IMR-90 (cell line): ENCODE data around the gene CARD18. TPM values are rescaled to one million over a fixed set of nuclear protein-coding genes. Genes with fewer than 3 reads are reported as not detected.

Source experiments
- ATAC-seq: fragments of 200-7000 bp; cut with Tn5 transposase; 2 replicates; pipeline ENCODE4 v1.9.1; 2020; ENCODE audit warnings: low read depth, mild to moderate bottlenecking, moderate library complexity
- BruUV-seq: library from RNA; stranded (reverse); fragments of 400-500 nt; replicated peaks from 2 replicates; lab custom pipeline; 2021; lab: Mats Ljungman, UMichigan
- CTCF ChIA-PET: fragments of 300-600 bp; formaldehyde crosslinking; extraction: SDS; loops from one replicate; lab custom pipeline; 2021; ENCODE audit warnings: antibody characterized with exemption; lab: Yijun Ruan, JAX
- POLR2A ChIA-PET: fragments of 300-600 bp; sonication (Branson Sonifier 250); formaldehyde crosslinking; loops from one replicate; lab custom pipeline; 2022; ENCODE audit warnings: antibody characterized with exemption; ENCODE audit not compliant: unreplicated experiment; lab: Charles Lee
- DNase-seq: peaks from one replicate; pipeline ENCODE4 v3.0.0; 2013
- H2AFZ ChIP-seq: replicated peaks from 2 replicates; pipeline ENCODE3; 2013; ENCODE audit warnings: low read length, mild to moderate bottlenecking; ENCODE audit not compliant: poor library complexity
- H2AK5ac ChIP-seq: 2 replicates; pipeline ENCODE4 v1.6.1; 2013; ENCODE audit warnings: low read depth, low read length, inconsistent platforms
- H2AK9ac ChIP-seq: replicated peaks from 2 replicates; pipeline ENCODE3; 2013; ENCODE audit warnings: mild to moderate bottlenecking, low read depth, low read length, moderate library complexity; ENCODE audit not compliant: poor library complexity
- H2BK120ac ChIP-seq: 2 replicates; pipeline ENCODE4 v1.6.1; 2013; ENCODE audit warnings: low read depth, low read length, inconsistent platforms
- H2BK15ac ChIP-seq: 3 replicates; pipeline ENCODE4 v1.6.1; 2013; ENCODE audit warnings: low read depth, low read length, inconsistent platforms
- H2BK20ac ChIP-seq: 2 replicates; pipeline ENCODE4 v1.6.1; 2013; ENCODE audit warnings: low read depth, mild to moderate bottlenecking, inconsistent platforms, low read length, moderate library complexity
- H2BK5ac ChIP-seq: 2 replicates; pipeline ENCODE4 v1.6.1; 2013; ENCODE audit warnings: mild to moderate bottlenecking, low read depth, low read length, inconsistent platforms; ENCODE audit not compliant: poor library complexity, severe bottlenecking
- H3K14ac ChIP-seq: replicated peaks from 2 replicates; pipeline ENCODE4 v1.6.1; 2013; ENCODE audit warnings: low read depth, low read length, inconsistent platforms
- H3K18ac ChIP-seq: 2 replicates; pipeline ENCODE4 v1.6.1; 2013; ENCODE audit warnings: low read depth, low read length, control low read depth
- H3K23ac ChIP-seq: 2 replicates; pipeline ENCODE4 v1.6.1; 2013; ENCODE audit warnings: low read depth, low read length, inconsistent platforms
- H3K27ac ChIP-seq: 2 replicates; pipeline ENCODE4 v1.5.1; 2013; ENCODE audit warnings: mild to moderate bottlenecking, control low read depth, low read length; ENCODE audit not compliant: insufficient read depth
- H3K27me3 ChIP-seq: 2 replicates; pipeline ENCODE4 v1.6.1; 2013; ENCODE audit warnings: low read length; ENCODE audit not compliant: control insufficient read depth, insufficient read depth
- H3K36me3 ChIP-seq: 2 replicates; pipeline ENCODE4 v1.6.1; 2013; ENCODE audit warnings: low read length, mixed read lengths; ENCODE audit not compliant: control insufficient read depth, insufficient read depth
- H3K4ac ChIP-seq: 2 replicates; pipeline ENCODE4 v1.6.1; 2013; ENCODE audit warnings: low read depth, low read length, inconsistent platforms
- H3K4me1 ChIP-seq: 2 replicates; pipeline ENCODE4 v1.6.1; 2013; ENCODE audit warnings: low read length, mixed read lengths; ENCODE audit not compliant: control insufficient read depth, insufficient read depth
- H3K4me2 ChIP-seq: 2 replicates; pipeline ENCODE4 v1.6.1; 2013; ENCODE audit warnings: low read depth, mild to moderate bottlenecking, control low read depth, low read length, moderate library complexity
- H3K4me3 ChIP-seq: 2 replicates; pipeline ENCODE4 v1.5.1; 2013; ENCODE audit warnings: low read depth, mild to moderate bottlenecking, control low read depth, low read length, moderate library complexity; ENCODE audit not compliant: insufficient read depth
- H3K56ac ChIP-seq: 2 replicates; pipeline ENCODE4 v1.6.1; 2013; ENCODE audit warnings: low read length, inconsistent platforms; ENCODE audit not compliant: insufficient read depth; ENCODE audit errors: extremely low read depth
- H3K79me1 ChIP-seq, 2 experiments: 2 replicates each; pipeline ENCODE4 v1.6.1; 2013; ENCODE audit warnings: low read length in 2 of 2, inconsistent platforms in 1 of 2, low read depth in 1 of 2
- H3K9ac ChIP-seq: 2 replicates; pipeline ENCODE4 v1.6.1; 2013; ENCODE audit warnings: low read depth, low read length, control low read depth
- H3K9me1 ChIP-seq: 2 replicates; pipeline ENCODE4 v1.6.1; 2013; ENCODE audit warnings: low read length, inconsistent platforms; ENCODE audit not compliant: insufficient read depth
- H3K9me3 ChIP-seq: 2 replicates; pipeline ENCODE4 v1.6.1; 2013; ENCODE audit warnings: low read length; ENCODE audit not compliant: control insufficient read depth, insufficient read depth
- H4K20me1 ChIP-seq: 2 replicates; pipeline ENCODE4 v1.6.1; 2013; ENCODE audit warnings: low read length, inconsistent platforms; ENCODE audit not compliant: insufficient read depth
- H4K5ac ChIP-seq: 2 replicates; pipeline ENCODE4 v1.6.1; 2013; ENCODE audit warnings: mild to moderate bottlenecking, low read depth, low read length, control low read depth
- H4K8ac ChIP-seq, 2 experiments: 2 replicates each; pipeline ENCODE4 v1.6.1; 2013; ENCODE audit warnings: low read depth in 2 of 2, low read length in 2 of 2, control low read depth in 1 of 2, inconsistent platforms in 1 of 2
- H4K91ac ChIP-seq: 2 replicates; pipeline ENCODE4 v1.6.1; 2013; ENCODE audit warnings: low read depth, low read length, inconsistent platforms; ENCODE audit not compliant: insufficient read depth
- BHLHE40 ChIP-seq: fragments of 150-350 bp; IDR thresholded peaks from 2 replicates; pipeline ENCODE4 v1.6.1; 2016; ENCODE audit warnings: mild to moderate bottlenecking, low read depth, low read length
- CEBPB ChIP-seq: IDR thresholded peaks from 2 replicates; pipeline ENCODE4 v1.6.1; 2012; ENCODE audit warnings: low read depth, low read length, improper control_type of control experiment
- CHD1 ChIP-seq: IDR thresholded peaks from 2 replicates; pipeline ENCODE4 v1.6.1; 2012; ENCODE audit warnings: low read depth, low read length, improper control_type of control experiment
- CTCF ChIP-seq: conservative IDR thresholded peaks from 2 replicates; pipeline ENCODE4 v1.5.1; 2012; ENCODE audit warnings: mild to moderate bottlenecking, low read depth, low read length, improper control_type of control experiment
- ELK1 ChIP-seq: fragments of 150-350 bp; IDR thresholded peaks from 2 replicates; pipeline ENCODE4 v1.6.1; 2016; ENCODE audit warnings: low read depth, mild to moderate bottlenecking, low read length, moderate library complexity, borderline replicate concordance
- FOS ChIP-seq: fragments of 150-350 bp; IDR thresholded peaks from 2 replicates; pipeline ENCODE4 v1.6.1; 2016; ENCODE audit warnings: low read depth, low read length
- MAFK ChIP-seq: IDR thresholded peaks from 2 replicates; pipeline ENCODE4 v1.6.1; 2012; ENCODE audit warnings: low read depth, low read length, improper control_type of control experiment
- MAZ ChIP-seq: IDR thresholded peaks from 2 replicates; pipeline ENCODE4 v1.6.1; 2012; ENCODE audit warnings: low read depth, mild to moderate bottlenecking, low read length, improper control_type of control experiment, moderate library complexity, borderline replicate concordance
- MXI1 ChIP-seq: IDR thresholded peaks from 2 replicates; pipeline ENCODE4 v1.6.1; 2012; ENCODE audit warnings: low read depth, mild to moderate bottlenecking, low read length, moderate library complexity, borderline replicate concordance
- NFE2L2 ChIP-seq: fragments of 150-350 bp; IDR thresholded peaks from 2 replicates; pipeline ENCODE4 v1.6.1; 2016; ENCODE audit warnings: low read depth, mild to moderate bottlenecking, low read length
- POLR2A ChIP-seq: IDR thresholded peaks from 2 replicates; pipeline ENCODE4 v1.6.1; 2012; ENCODE audit warnings: mild to moderate bottlenecking, low read depth, low read length
- RAD21 ChIP-seq: IDR thresholded peaks from 2 replicates; pipeline ENCODE4 v1.6.1; 2012; ENCODE audit warnings: low read length, improper control_type of control experiment
- RCOR1 ChIP-seq: IDR thresholded peaks from 2 replicates; pipeline ENCODE4 v1.6.1; 2012; ENCODE audit warnings: mild to moderate bottlenecking, low read length, improper control_type of control experiment; ENCODE audit not compliant: insufficient replicate concordance
- RFX5 ChIP-seq: IDR thresholded peaks from 2 replicates; pipeline ENCODE4 v1.8.0; 2012; ENCODE audit warnings: low read depth, mild to moderate bottlenecking, low read length, moderate library complexity
- SMC3 ChIP-seq: fragments of 150-350 bp; IDR thresholded peaks from 2 replicates; pipeline ENCODE4 v1.6.1; 2016; ENCODE audit warnings: low read depth, mild to moderate bottlenecking, antibody characterized with exemption, low read length, moderate library complexity
- USF2 ChIP-seq: fragments of 150-350 bp; IDR thresholded peaks from 2 replicates; pipeline ENCODE4 v1.6.1; 2017; ENCODE audit warnings: mild to moderate bottlenecking, antibody characterized with exemption, low read length, low read depth
- WGBS, 2 experiments: methylation state at CpG; one replicate each; pipeline versions ENCODE4 v1.1.5 to v1.1.7; 2013; ENCODE audit warnings: missing lambda C conversion rate in 2 of 2; ENCODE audit not compliant: insufficient read length in 1 of 2; ENCODE audit errors: extremely low coverage in 2 of 2; 5-methylcytosine and 5-hydroxymethylcytosine counted together
- dilution Hi-C: fragments of 300-500 bp; cut with HindIII; formaldehyde crosslinking; loops from one replicate; pipeline ENCODE4 v1.14.3; 2018; ENCODE audit warnings: low sequenced_read_pairs; ENCODE audit not compliant: unreplicated experiment
- in situ Hi-C: fragments of 300-500 bp; cut with MboI; formaldehyde crosslinking; loops from 3 replicates; pipeline ENCODE4 v1.14.3; 2019; ENCODE audit warnings: low sequenced_read_pairs, inconsistent platforms, mixed read lengths
- intact Hi-C: fragments of 100-400 bp; cut with micrococcal nuclease; formaldehyde crosslinking; loops from 2 replicates; pipeline ENCODE4 v1.10.0; 2022
- polyA plus RNA-seq, 3 experiments: library from polyadenylated mRNA; depleted of rRNA; stranded (reverse); fragments of >200 nt; gene quantifications; 2 replicates each; pipeline ENCODE4 v1.2.3, GENCODE V29; 2012; ENCODE audit warnings: low replicate concordance in 1 of 3
- total RNA-seq: library from RNA; depleted of rRNA; stranded (reverse); fragments of >200 nt; gene quantifications from 2 replicates; pipeline ENCODE4 v1.2.3, GENCODE V29; 2012

Gene CARD18
- total and polyA plus RNA-seq, 2 of the 4 experiments (the other 2 are of a cell fraction), result not detected

GRCh38 chr11:105110688-105111030, 28.9 kb downstream of the CARD18 start:
- in situ Hi-C loops, result no loop called here
- WGBS, 2 experiments, result no CpG with 5 or more reads among the region's 2 CpGs
- DNase-seq, result no peak
- no TSS peak for BruUV-seq
- TF ChIP-seq CEBPB, result no peak
- TF ChIP-seq ELK1, result no peak
- TF ChIP-seq FOS, result no peak
- TF ChIP-seq MAFK, result no peak
- TF ChIP-seq MXI1, result no peak
- no peak for TF ChIP-seq CHD1
- TF ChIP-seq CTCF, result no peak
- TF ChIP-seq MAZ, result no peak
- TF ChIP-seq BHLHE40, result no peak
- TF ChIP-seq RCOR1, result no peak
- TF ChIP-seq SMC3, result no peak
- no peak for TF ChIP-seq POLR2A
- no peak for TF ChIP-seq RAD21
- TF ChIP-seq NFE2L2, result no peak
- no peak for TF ChIP-seq RFX5
- TF ChIP-seq USF2, result no peak
- Histone ChIP-seq H2AFZ (no peak overlapping the region), H2BK5ac (peak overlapping the region; percentile 67), H3K14ac (peak overlapping the region; percentile 12), H3K27me3 (no peaks in the 10 kb centered on the region), H3K18ac (peak overlapping the region; percentile 84; the same call in 1 of the 2 replicates), H3K4me1 (peaks cover 6% of the 10 kb centered on the region), H3K9me1 (no peaks in the 10 kb centered on the region), H4K8ac (peak overlapping the region; percentile 48 to 64), H3K4ac (peak overlapping the region; percentile 33; the same call in 1 of the 2 replicates), H4K5ac (peak overlapping the region; percentile 91), H3K9me3 (no peaks in the 10 kb centered on the region), H3K4me2 (peak overlapping the region; percentile 56; the same call in 1 of the 2 replicates), H4K20me1 (no peaks in the 10 kb centered on the region), H2BK15ac (peak overlapping the region; percentile 62; the same call in 1 of the 3 replicates), H4K91ac (no peak overlapping the region; the same call in 1 of the 2 replicates), H3K4me3 (no peak overlapping the region), H3K9ac (no peak overlapping the region), H2BK120ac (peak overlapping the region; percentile 78), H3K79me1 (no peaks in the 10 kb centered on the region), H2AK5ac (no peak overlapping the region), H3K36me3 (no peaks in the 10 kb centered on the region), H2AK9ac (no peak overlapping the region), H3K56ac (no peak overlapping the region), H2BK20ac (peak overlapping the region; percentile 69; the same call in 1 of the 2 replicates), H3K27ac (no peak overlapping the region), H3K23ac (peak overlapping the region; percentile 8; the same call in 1 of the 2 replicates)
- POLR2A ChIA-PET, result no interaction called here
- dilution Hi-C loops, result no loop called here
- intact Hi-C loops, result no loop called here
- CTCF ChIA-PET, result no interaction called here
- no peak; the same call in 1 of the 2 replicates for ATAC-seq
